CD4-positive, alpha-beta T cell treated with Interleukin-4 for 4 hours (primary cell): ENCODE results near the gene UTP3.
A peak's percentile ranks its signal among the peaks of the same experiment; 100 is the strongest.
"Not testable (repeated sequence)": the region's sequence is repeated elsewhere in the genome, so short reads cannot be mapped to it uniquely, and the experiment has no call there.

Source experiments
- DNase-seq: peaks from one replicate; pipeline ENCODE4 v3.0.0-alpha.2; 2020

Gene UTP3

DNA sequence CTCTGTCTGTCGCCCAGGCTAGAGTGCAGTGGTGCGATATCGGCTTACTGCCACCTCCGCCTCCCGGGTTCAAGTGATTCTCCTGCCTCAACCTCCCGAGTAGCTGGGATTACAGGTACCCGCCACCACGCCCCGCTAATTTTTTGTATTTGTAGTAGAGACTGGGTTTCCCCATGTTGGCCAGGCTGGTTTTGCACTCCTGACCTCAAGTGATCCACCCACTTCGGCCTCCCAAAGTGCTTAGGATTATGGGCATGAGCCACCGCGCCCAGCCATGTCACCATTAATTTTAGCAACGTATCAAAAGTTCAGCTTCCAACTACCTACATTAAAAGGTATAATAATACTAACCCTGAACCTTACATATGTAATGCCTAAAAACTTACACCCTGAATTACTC is 940 bp upstream of the UTP3 start:
- no peak for DNase-seq

DNA sequence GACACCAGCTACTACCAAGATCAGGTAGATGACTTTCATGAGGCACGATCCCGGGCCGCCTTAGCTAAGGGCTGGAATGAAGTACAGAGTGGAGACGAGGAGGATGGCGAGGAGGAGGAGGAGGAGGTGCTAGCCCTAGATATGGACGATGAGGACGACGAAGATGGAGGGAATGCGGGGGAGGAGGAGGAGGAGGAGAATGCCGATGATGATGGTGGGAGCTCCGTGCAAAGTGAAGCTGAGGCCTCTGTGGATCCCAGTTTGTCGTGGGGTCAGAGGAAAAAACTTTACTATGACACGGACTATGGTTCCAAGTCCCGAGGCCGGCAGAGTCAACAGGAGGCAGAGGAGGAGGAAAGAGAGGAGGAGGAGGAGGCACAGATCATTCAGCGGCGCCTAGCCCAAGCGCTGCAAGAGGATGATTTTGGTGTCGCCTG is 481 bp downstream of the UTP3 start:
- DNase-seq: no peak

DNA sequence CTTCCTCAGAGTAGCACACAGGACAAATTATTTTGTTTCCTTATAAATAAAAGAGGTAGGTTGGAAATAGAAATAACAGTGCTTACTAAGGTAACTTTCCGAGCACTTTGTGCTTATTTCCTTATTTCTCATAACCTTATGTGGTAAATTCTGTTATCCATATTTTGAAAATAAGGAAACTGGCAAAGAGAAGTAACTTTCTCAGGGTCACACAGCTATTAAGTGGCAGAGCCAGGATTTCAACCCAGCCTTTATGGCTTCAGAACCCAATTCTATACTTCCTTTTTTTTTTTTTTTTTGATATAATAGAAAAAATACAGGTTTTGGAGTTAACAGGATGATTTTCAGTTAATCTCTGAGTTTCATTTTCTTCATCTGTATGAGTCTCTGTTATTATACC is 3.3 kb downstream of the UTP3 start:
- DNase-seq: no peak

DNA sequence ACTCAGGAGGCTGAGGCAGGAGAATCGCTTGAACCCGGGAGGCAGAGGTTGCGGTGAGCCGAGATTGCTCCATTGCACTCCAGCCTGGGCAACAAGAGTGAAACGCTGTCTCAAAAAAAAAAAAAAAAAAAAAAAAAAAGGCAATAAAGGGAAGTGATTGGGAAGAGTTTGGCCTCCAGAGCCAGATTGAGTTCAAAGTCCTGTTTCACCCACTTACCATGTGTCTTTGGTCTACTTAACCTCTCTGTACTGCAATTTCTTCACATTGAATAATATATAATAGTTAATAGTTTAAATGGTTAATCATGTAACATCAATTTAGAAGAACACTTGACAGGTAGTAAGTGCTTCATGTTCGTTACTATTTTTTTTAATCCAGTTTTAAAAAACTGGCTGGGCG is 6.3 kb downstream of the UTP3 start:
- not testable (repeated sequence) for DNase-seq

DNA sequence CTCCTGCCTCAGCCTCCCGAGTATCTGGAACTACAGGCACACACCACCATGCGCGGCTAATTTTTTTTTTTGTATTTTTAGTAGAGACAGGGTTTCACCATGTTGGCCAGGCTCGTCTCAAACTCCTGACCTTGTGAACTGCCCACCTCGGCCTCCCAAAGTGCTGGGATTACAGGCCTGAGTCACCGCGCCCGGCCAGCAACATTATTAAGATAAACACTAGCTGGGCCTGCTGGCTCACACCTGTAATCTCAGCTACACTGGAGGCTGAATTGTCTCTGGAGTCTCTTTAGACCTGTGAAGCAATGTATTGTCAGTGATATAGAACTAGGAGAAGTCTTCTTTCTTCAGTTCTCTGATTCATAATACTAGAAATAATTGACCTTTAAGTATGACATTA is 10.1 kb downstream of the UTP3 start:
- DNase-seq: not testable (repeated sequence)

DNA sequence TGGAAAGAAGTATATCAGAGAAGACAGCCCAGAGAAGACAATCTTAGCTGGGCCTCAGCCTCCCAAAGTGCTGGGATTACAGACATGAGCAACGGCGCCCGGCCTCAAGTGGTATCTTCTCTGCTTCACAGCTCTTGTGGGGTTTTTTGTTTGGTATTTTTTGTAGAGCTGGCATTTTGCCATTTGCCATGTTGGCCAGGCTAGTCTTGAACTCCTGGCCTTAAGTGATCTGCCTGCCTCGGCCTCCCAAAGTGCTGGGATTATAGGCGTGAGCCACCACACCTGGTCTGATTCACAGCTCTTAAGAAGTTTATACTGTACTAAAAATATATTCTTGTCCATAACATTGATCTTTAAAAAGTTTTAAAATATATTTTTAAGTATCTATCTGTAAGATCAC is 12.4 kb downstream of the UTP3 start:
- no peak for DNase-seq

DNA sequence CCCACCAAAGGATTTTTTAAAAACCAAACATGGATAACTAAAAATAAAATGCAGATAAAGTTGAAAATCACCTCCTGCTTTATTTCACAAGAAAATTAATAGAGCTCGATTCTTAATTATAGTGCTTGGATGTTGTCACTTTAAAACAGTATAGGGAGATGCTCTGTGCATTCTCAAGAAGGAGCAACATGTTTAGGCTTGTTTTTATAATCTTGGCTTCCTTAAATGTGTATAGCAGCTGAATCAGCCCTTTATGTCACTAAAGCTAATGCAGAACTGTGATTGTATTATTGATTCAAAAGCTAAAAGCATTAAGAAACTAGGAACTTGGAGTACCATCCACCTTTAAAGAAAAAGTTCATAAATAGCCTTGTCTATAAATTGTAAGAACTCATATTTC is 12.9 kb downstream of the UTP3 start:
- no peak for DNase-seq

DNA sequence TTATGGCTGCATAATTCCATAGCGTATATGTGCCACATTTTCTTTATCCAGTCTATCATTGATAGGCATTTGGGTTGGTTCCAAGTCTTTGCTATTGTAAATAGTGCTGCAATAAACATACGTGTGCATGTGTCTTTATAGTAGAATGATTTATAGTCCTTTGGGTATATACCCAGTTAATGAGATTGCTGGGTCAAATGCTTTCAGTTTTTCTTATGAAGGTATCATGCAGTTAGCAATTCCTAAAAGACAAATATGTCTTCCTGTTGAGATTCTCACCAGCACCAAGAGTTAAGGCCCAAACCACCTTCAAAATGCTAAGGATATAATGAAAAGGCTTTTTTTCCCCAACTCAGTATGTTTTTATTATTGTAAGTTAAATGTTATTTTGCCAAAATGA is 14.3 kb downstream of the UTP3 start:
- not testable (repeated sequence) for DNase-seq

- no peak for DNase-seq
These were observed 15.4 kb downstream of the UTP3 start for GRCh38 chr4:70703619-70704214.

- peak; percentile 58 for DNase-seq
These were observed 16.0 kb downstream of the UTP3 start for GRCh38 chr4:70704215-70704930.

DNA sequence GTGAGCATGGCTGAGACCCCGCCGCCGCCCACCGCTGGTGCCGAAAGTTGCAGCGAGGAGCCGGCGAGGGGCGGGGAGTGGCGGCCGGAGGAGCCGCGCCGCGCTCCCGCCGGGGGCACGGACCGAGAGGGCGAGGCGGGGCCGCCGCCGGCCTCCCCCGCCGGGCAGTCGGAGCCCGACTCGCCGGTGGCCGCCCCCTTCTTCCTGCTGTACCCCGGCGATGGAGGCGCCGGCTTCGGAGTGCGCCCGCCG is 16.5 kb downstream of the UTP3 start:
- DNase-seq: no peak

- DNase-seq: peak; percentile 74
These were observed 17.1 kb downstream of the UTP3 start for GRCh38 chr4:70705183-70706043.

DNA sequence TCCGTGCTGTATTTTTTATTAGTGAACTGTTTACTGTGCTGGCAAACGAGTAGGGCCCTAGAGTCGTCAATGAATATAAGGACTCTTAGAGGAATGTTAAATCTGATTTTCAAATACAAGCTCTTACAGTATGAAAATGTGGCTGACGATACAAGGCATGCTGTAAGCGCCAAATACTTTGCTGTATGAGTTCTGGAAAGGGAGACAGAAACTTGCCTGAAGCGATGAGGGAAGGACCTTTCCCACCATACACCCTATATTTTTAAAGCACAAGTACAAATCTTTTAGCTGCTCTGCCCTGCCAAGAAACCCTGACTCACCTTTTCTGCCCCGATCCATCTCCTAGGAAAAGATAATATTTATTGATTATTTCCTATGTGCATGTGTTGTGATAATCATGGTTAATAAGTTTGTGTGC is 17.7 kb downstream of the UTP3 start:
- DNase-seq: no peak

- DNase-seq: no peak
These were observed 18.2 kb downstream of the UTP3 start for GRCh38 chr4:70706516-70706915.

GRCh38 chr4:70709611-70710205 is 21.4 kb downstream of the UTP3 start:
- DNase-seq: no peak

- no peak for DNase-seq
These were observed 23.3 kb downstream of the UTP3 start for GRCh38 chr4:70711599-70711998.

- no peak for DNase-seq
These were observed 23.8 kb downstream of the UTP3 start for GRCh38 chr4:70712150-70712549.

GRCh38 chr4:70712604-70713452 is 24.5 kb downstream of the UTP3 start:
- DNase-seq: no peak

DNA sequence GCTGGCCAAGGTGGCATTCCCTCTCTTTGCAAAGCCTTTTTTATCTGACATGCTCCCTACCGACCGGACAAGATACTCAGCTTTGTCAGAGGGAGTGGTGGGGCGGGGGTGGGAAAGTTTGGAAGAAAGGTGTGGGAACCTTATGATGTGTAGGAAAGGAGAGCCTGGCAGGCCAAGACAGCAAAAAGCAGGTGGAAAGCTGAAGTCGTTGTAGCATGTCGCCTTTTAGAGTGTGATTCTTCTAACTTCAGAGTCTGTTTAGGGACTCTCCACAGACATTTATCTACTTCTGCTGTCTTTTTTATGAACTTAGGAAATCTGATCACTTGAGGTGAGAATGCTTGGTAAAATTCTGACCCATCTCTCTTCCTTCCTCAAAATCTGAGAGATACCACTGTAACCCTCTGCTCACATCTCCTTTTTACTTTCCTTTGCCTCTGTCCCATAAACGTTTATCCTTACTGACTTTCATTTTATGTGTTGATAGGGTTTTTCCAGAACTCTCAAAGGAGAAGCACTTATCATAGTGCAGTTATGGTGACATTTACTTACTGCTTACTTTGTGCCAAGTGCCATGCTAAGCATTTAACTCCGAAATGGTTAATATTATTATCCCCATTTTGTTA is 25.2 kb downstream of the UTP3 start:
- no peak for DNase-seq

DNA sequence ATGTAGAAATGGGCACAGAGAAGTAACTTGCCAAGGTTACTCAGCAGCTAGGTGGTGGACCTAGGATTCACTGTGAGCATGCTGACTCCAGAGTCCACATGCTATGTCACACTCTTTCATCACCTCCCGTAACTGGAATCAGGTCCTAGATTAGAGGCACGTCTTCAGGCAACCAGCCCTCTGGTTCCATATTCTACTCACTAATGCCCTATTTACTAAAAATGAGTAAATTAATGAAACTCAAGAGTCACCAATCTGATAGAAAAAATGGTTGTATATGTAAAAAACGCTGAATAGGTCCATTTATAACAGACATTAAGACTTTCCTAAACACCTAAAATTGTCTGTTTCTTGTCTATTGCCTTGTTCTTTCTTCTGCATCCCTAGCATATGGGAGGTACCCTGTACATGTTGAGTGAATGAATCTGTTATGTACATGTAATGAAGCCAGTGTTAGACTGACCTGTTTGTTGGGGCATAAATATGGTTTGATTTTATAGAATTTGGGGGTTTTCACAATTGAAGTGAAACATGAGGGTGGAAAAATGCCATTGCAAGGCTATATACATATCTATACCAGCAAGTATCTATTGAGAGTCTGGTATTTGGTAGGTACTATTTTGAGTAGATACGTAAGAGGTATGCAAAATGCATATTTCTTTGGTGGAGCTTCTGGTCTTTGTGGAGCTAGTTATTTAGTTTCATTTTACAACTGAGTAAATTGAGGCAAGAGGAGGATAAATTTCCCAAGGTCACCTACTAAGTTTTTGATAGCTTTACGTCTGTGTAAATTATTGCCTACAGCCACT is 26.0 kb downstream of the UTP3 start:
- DNase-seq: no peak

GRCh38 chr4:70715097-70715496 is 26.8 kb downstream of the UTP3 start:
- no peak for DNase-seq
